GM21367 (cell line): ENCODE data around the gene LILRB2.
"Not testable (repeated sequence)": the region's sequence is repeated elsewhere in the genome, so short reads cannot be mapped to it uniquely, and the experiment has no call there.

Source experiments
- ATAC-seq: cut with Tn5 transposase; IDR thresholded peaks from one replicate; pipeline ENCODE4 v1.9.1; 2021; ENCODE audit not compliant: unreplicated experiment

The LILRB2 gene

GRCh38 chr19:54281007-54281728 lies at the start of gene LILRB2:
TSS of gene LILRB2 (minus strand) at chr19:54281110. CDS start at chr19:54280496, 614 bp downstream.
- ATAC-seq = no peak

- no peak for ATAC-seq
Measured at GRCh38 chr19:54329476-54330165, 48.7 kb upstream of the LILRB2 start.

GRCh38 chr19:54328781-54329180 lies 47.9 kb upstream of the LILRB2 start:
- ATAC-seq = not testable (repeated sequence)

- ATAC-seq = no peak
Measured at GRCh38 chr19:54325631-54326030, 44.7 kb upstream of the LILRB2 start.

- ATAC-seq = no peak
Measured at GRCh38 chr19:54325194-54325621, 44.3 kb upstream of the LILRB2 start.

GRCh38 chr19:54324071-54324470 lies 43.2 kb upstream of the LILRB2 start:
- no peak for ATAC-seq

GRCh38 chr19:54322934-54323333 lies 42.0 kb upstream of the LILRB2 start:
- not testable (repeated sequence) for ATAC-seq

GRCh38 chr19:54322295-54322694 lies 41.4 kb upstream of the LILRB2 start:
- not testable (repeated sequence) for ATAC-seq

- no peak for ATAC-seq
Measured at GRCh38 chr19:54319892-54320670, 39.2 kb upstream of the LILRB2 start.

GRCh38 chr19:54319049-54319448 lies 38.1 kb upstream of the LILRB2 start:
- ATAC-seq = no peak

- ATAC-seq = no peak
Measured at GRCh38 chr19:54317965-54318240, 37.0 kb upstream of the LILRB2 start.

- ATAC-seq = no peak
Measured at GRCh38 chr19:54317108-54317964, 36.4 kb upstream of the LILRB2 start.

- ATAC-seq = no peak
Measured at GRCh38 chr19:54316746-54317107, 35.8 kb upstream of the LILRB2 start.

GRCh38 chr19:54315956-54316355 lies 35.0 kb upstream of the LILRB2 start:
- no peak for ATAC-seq

GRCh38 chr19:54312436-54313377 lies 31.8 kb upstream of the LILRB2 start, which contains the start of gene LILRA5:
TSS of gene LILRA5 (minus strand) at chr19:54313166. CDS start at chr19:54313019, 147 bp downstream.
- no peak for ATAC-seq

- ATAC-seq = no peak
Measured at GRCh38 chr19:54312011-54312410, 31.1 kb upstream of the LILRB2 start.

- no peak for ATAC-seq
Measured at GRCh38 chr19:54311486-54311885, 30.6 kb upstream of the LILRB2 start.

GRCh38 chr19:54310543-54310942 lies 29.6 kb upstream of the LILRB2 start:
- ATAC-seq = no peak

- no peak for ATAC-seq
Measured at GRCh38 chr19:54309811-54310210, 28.9 kb upstream of the LILRB2 start.
